Measurements from ENCODE around the gene REEP1.
A peak's percentile ranks its signal among the peaks of the same experiment; 100 is the strongest.

Gene REEP1

GRCh38 chr2:86337244-86337835, at the start of gene REEP1:
REEP1 (minus strand) TSS chr2:86337626; CDS start chr2:86337510, 116 bp downstream.
- no peak for DNase-seq (ENCODE audit: low spot score)

- DNase-seq (ENCODE audit: low spot score): no peak
Observed at GRCh38 chr2:86383844-86384243, 46.4 kb upstream of the REEP1 start.

- no peak for DNase-seq (ENCODE audit: low spot score)
Observed at GRCh38 chr2:86382698-86383097, 45.3 kb upstream of the REEP1 start.

- no peak for DNase-seq (ENCODE audit: low spot score)
Observed at GRCh38 chr2:86382108-86382507, 44.7 kb upstream of the REEP1 start.

DNA sequence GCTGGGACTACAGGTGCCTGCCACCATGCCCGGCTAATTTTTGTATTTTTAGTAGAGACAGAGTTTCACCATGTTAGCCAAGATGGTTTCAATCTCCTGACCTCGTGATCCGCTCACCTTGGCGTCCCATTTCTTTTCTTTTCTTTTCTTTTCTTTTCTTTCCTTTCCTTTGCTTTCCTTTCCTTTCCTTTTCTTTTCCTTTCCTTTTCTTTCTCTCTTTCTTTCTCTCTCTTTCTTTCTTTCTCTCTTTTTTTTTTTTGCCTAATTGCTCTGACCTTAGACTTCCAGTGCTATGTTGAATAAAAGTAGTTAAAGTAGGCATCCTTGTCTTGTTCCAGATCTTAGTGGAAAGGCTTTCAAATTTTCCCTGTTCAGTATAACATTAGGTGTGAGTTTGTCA, 41.0 kb upstream of the REEP1 start:
- DNase-seq (ENCODE audit: low spot score): no peak

DNA sequence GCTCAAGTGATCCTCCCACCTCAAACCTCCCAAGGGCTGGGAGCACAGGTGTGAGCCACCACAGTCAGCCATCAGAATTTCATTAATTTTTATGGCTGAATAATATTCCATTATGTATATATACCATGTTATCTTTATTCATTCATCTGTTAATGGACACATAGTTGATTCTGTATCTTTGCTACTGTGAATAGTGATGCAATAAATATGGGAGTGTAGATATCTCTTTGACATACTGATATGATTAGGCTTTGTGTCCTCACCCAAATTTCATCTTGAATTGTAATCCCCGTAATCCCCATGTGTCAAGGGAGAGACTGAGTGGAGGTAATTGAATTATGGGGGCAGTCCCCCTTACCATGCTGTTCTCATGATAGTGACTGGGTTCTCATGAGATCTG, 38.2 kb upstream of the REEP1 start:
- DNase-seq (ENCODE audit: low spot score): no peak

DNA sequence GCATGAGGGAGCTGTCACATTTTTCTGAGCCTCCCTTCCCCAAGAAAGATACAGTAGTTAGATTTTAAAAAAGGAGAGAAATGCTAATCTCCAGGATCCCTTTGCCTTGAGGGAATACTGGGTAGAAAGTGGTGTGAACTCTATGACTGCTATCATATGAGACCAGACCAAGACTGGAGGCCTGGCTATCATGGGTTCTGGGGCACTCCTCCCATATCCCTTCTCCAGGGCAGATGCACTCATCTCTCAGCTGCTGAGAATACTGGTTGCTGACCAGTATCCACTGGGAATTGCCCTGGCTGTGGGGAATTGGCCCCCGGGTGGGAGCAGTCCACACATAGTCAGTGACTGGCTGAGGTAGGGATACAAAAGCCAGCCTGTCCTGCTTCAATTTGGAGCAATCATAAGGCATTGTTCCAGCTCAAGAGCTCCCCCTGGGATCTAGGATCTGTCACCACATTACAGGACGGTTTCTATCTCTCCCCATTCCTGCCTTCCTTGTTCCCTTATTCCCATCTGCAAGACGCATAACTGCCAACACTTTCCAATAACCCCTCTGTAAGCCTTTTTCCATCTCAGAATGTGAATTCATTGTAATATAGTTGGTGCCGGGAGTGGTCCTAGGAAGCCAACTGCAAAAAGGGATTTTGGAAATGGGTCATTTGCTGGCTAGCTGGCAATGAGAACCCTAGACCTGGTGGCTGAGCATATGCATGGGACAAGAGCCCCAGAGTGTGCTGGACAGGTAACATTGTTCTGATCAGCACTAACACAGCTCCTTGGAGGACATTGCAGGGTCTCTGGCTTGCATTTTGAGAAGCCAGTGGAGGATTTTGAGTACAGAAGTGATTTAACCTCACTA, 35.4 kb upstream of the REEP1 start:
- DNase-seq (ENCODE audit: low spot score): peak; percentile 37

DNA sequence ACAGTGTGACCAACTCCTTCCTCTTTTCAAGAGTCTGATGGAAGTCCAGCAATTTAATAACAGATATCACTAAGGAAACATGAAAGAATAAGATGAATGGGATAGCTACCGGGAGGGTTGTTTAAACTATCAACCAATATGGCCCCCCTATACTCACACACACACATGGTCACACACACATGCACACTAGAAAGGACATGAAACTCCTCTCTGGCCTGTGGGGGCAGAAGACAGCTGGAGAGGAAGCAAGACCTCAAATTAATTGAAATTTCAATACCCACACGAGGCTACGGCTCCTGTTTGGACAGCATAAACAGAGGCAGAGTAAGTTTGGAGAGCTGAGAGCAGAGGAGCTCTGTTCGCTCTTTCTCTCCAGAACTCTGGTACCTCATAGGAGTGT, 34.7 kb upstream of the REEP1 start:
- DNase-seq (ENCODE audit: low spot score): no peak

DNA sequence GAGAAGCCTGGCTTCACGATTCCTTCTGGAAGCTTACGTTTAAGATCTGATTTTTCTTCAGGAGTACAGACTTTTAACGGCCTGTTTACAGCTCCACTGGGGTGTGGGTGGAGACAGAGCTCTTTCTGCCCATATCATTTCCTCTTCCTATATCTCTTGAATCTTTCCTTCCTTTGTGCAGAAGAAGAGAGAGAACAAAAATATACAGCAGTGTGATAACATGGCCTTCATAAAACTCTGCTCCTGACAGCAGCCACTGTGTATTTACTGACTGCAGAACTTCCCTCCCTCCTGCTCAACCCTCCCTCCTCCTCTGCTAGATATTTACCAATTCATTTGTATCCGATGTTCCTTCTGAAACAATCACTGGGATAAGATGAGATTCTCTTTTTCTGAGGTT, 34.1 kb upstream of the REEP1 start:
- DNase-seq (ENCODE audit: low spot score): no peak

GRCh38 chr2:86370579-86370978, 33.2 kb upstream of the REEP1 start:
- no peak for DNase-seq (ENCODE audit: low spot score)

DNA sequence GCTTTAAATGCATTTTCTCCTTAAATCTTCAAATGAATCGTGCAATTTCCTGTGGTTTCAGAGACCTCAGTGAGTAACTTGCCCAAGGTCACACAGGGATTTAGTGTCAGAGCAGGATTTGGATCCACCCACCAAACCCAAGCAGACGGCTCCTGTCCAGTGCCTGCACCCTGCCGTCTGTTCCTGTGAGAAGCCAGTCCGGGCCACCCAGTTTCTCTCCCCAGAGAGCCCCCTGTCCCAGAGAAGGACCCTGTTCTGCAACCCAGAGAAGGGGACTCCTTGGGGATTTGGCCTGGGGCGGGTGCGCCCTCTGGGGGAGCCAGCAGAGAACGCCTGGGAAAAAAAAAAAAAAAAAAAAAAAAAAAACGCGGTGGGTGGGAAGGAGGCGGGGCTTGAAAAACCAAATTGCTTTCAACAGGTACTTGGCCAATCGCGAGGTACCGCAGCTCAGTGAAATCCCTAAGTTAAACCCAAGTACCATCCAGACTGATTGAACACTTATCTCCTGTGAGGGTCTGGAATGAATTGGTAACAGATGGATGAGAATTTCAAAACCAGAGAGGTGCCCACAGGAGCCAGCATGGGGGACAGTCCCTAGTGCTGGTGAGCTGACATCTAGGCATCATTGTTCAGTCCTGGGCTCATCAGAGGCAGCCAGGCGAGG, 30.9 kb upstream of the REEP1 start:
- peak; percentile 26 for DNase-seq (ENCODE audit: low spot score)

DNA sequence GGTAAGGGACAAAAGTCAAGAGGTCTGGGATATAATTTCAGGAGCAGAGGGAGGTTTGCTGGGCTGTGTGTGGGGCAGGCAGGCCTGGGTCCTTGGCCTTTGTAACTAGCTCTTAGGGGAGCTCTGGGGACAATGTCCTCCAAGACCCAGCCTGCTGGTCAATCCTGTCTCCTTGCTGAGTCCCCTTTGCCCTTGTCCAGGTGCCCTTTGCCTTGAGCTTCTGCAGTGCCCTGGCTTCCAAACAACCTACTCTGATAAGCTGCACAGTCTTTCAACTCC, 30.0 kb upstream of the REEP1 start:
- no peak for DNase-seq (ENCODE audit: low spot score)

DNA sequence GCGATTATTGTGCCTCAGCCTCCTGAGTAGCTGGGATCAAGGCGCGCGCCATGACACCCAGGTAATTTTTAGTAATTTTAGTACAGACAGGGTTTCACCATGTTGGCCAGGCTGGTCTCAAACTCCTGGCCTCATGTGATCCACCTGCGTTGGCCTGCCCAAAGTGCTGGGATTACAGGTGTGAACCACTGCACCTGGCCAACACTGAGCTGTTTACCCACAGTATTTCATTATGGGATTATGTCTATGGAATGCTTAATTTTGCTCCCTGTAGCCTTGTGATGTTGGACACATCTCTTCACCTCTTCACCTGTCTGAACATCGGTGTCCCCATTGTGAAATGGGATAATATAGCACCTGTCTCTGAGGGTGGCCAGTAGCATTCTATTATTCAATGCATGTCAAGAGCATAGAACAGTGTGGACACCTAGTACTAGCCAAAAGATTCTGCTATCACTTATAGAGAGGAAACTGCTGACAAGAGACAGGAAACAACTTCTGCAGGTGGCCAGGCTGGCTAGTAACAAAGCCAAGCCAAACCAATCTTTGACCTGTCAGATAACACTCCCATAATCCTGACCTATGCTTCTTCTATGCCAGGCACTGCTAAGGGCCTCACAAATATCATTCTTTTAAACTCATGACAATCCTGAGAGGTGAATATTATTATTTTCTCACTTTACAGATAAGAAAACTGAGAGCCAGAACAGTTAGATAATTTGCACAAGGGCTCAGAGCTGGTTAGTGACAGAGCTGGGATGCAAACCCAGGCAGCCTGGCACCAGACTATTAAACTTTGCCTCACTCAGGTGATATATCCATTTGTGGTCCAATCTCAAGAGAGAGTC, 29.4 kb upstream of the REEP1 start:
- DNase-seq (ENCODE audit: low spot score): no peak

GRCh38 chr2:86364894-86365293, 27.5 kb upstream of the REEP1 start:
- DNase-seq (ENCODE audit: low spot score): no peak

- no peak for DNase-seq (ENCODE audit: low spot score)
Observed at GRCh38 chr2:86360776-86361175, 23.4 kb upstream of the REEP1 start.

GRCh38 chr2:86358957-86359356, 21.5 kb upstream of the REEP1 start:
- peak; percentile 32 for DNase-seq (ENCODE audit: low spot score)

- DNase-seq (ENCODE audit: low spot score): no peak
Observed at GRCh38 chr2:86357392-86357963, 20.1 kb upstream of the REEP1 start.

DNA sequence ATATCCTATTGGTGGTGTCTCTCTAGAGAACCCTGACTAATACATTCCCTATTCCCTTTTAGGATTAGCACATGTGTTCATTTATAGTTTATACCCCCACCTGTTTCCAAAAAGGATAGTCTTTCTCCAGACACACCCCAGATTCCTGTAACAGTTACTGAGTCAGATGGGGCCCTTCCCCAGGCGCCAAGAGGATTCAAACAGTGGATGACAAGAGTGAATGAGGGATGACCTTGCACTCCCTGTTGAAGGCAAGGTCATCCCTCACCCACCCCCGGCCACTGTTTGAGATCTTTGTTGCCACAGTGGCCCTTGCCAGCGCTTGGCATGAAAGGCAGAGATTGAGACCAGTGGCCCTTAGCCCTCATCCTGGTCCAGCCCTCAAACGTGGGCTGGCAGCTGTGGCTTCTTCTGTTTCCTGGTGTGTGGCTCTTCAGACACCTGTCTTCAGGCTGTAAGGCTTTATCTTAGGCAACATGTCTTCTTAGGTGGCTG, 15.3 kb upstream of the REEP1 start:
- DNase-seq (ENCODE audit: low spot score): no peak

- DNase-seq (ENCODE audit: low spot score): no peak
Observed at GRCh38 chr2:86352137-86352726, 14.8 kb upstream of the REEP1 start.

- DNase-seq (ENCODE audit: low spot score): no peak
Observed at GRCh38 chr2:86350751-86351150, 13.3 kb upstream of the REEP1 start.

DNA sequence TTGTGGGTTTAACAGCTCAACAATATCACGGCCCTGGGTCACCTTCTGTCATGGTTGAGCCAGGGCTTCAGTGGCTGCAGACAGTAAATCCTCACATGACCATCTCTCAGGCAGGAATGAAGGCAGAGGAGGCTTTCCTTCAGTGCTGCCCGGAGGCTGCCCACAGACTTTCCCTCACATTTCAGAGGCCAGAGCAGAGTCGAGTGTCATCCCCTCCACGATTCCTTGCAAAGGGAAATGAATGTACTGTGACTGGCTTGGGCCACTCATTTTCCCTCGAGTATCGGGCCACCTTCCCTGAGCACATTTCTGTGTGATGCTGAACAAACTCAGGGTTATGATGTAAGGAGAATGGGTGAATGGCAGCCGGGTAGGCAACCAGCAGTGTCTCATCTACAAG, 10.0 kb upstream of the REEP1 start:
- DNase-seq (ENCODE audit: low spot score): no peak

All from pons (tissue), 1 donor.